Esophagus muscularis mucosa (tissue), 4 donors: ENCODE results near the gene MBD3L1. TPM values are rescaled to one million over a fixed set of nuclear protein-coding genes. Genes with fewer than 3 reads are reported as not detected.
A peak's percentile ranks its signal among the peaks of the same experiment; 100 is the strongest.

ENCODE experiments used
- DNase-seq: peaks from one replicate; pipeline ENCODE4 v3.0.0-alpha.2; 2017; ENCODE audit errors: extremely low spot score
- H3K27ac ChIP-seq, 4 donors: fragments of 200-600 bp; sonication (generic); replicated peaks in 1 of 4; 1 replicate in 3 of 4; 2 replicates in 1 of 4; pipeline ENCODE4 v1.5.1; 2016 to 2019; ENCODE audit warnings: mild to moderate bottlenecking in 1 of 4
- H3K27me3 ChIP-seq, 4 donors: fragments of 200-600 bp; sonication (generic); one replicate each; pipeline versions ENCODE4 v1.5.1 to v1.6.0; 2016 to 2019
- H3K36me3 ChIP-seq, 4 donors: fragments of 200-600 bp; sonication (generic); one replicate each; pipeline ENCODE4 v1.5.1; 2016 to 2019
- H3K4me1 ChIP-seq, 4 donors: fragments of 200-600 bp; sonication (generic); one replicate each; pipeline ENCODE4 v1.5.1; 2016 to 2019
- H3K4me3 ChIP-seq, 4 donors: fragments of 200-600 bp; sonication (generic); 1 replicate in 2 of 4; 2 replicates in 2 of 4; pipeline ENCODE4 v1.5.1; 2016 to 2019; ENCODE audit warnings: mild to moderate bottlenecking in 4 of 4, moderate library complexity in 1 of 4
- H3K9me3 ChIP-seq, 4 donors: fragments of 200-600 bp; sonication (generic); 1 replicate in 3 of 4; 2 replicates in 1 of 4; pipeline ENCODE4 v1.5.1; 2016 to 2019
- EP300 ChIP-seq: sonication (generic); formaldehyde crosslinking; IDR thresholded peaks from one replicate; pipeline ENCODE4 v1.6.1; 2017; ENCODE audit warnings: antibody characterized with exemption
- POLR2A ChIP-seq: fragments of 450-650 bp; IDR thresholded peaks from one replicate; pipeline ENCODE4 v1.6.1; 2017; ENCODE audit warnings: antibody characterized with exemption, moderate library complexity, mild to moderate bottlenecking, low read depth
- POLR2AphosphoS5 ChIP-seq, 2 donors: sonication (generic); formaldehyde crosslinking; IDR thresholded peaks; one replicate each; pipeline ENCODE4 v1.6.1; 2017; ENCODE audit warnings: antibody characterized with exemption in 2 of 2
- WGBS: methylation state at CpG from one replicate; pipeline ENCODE4 v1.1.5; 2018; 5-methylcytosine and 5-hydroxymethylcytosine counted together
- intact Hi-C: fragments of 100-400 bp; cut with DNase I; formaldehyde crosslinking; loops from one replicate; pipeline ENCODE4 v1.15.1; 2023
- total RNA-seq, 4 donors: library from RNA; depleted of rRNA; stranded (reverse); fragments of >200 nt; gene quantifications; one replicate each; pipeline versions ENCODE4 v1.1.0 to v1.2.1, GENCODE V29; 2016
- TF ChIP-seq, protein P1 (sequence below), 3 experiments: fragments of 200-600 bp in 2 of 3; fragments of 450-650 bp in 1 of 3; sonication (generic) in 2 of 3; IDR thresholded peaks; one replicate each; pipeline ENCODE4 v1.5.1; 2017 to 2019; ENCODE audit warnings: antibody characterized with exemption in 3 of 3, mild to moderate bottlenecking in 2 of 3, moderate library complexity in 1 of 3

The MBD3L1 gene
- total RNA-seq, 4 donors from 2014 or later, result not detected

DNA sequence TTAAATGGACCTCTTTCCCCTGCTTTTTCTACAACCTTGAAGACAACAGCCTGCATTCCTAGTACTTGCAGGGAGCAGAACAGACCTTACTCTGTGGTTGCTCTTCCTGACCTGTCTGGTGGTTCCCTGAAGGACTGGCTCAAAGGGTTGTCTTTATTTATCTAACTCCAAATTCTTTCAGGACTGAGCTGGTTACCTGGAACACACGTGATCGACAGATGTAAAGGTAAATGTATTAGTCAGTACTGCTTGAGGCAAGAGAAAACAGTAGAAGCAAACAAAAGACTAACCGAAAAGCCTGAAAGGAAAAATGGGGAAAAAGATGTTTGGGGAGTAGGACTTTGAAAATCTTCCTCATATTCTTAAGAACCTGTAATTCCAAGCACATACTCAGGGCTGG lies 18.0 kb upstream of the MBD3L1 start:
- H3K27me3 ChIP-seq, result no peaks in the 10 kb centered on the region
- peaks cover 83 to 100% (median 97%) of the 10 kb centered on the region in 4 donors for H3K36me3 ChIP-seq
- H3K27ac ChIP-seq, result no peak overlapping the region
- no peak for DNase-seq
- no peaks in the 10 kb centered on the region for H3K4me1 ChIP-seq
- intact Hi-C loops, result no loop called here
- peaks cover 35 to 100% (median 90%) of the 10 kb centered on the region in 4 donors for H3K9me3 ChIP-seq
- WGBS, result 99% methylated on average over 3 of the region's 3 CpGs
- TF ChIP-seq EP300, result no peak
- TF ChIP-seq POLR2A, result no peak
- TF ChIP-seq, protein P1, sequence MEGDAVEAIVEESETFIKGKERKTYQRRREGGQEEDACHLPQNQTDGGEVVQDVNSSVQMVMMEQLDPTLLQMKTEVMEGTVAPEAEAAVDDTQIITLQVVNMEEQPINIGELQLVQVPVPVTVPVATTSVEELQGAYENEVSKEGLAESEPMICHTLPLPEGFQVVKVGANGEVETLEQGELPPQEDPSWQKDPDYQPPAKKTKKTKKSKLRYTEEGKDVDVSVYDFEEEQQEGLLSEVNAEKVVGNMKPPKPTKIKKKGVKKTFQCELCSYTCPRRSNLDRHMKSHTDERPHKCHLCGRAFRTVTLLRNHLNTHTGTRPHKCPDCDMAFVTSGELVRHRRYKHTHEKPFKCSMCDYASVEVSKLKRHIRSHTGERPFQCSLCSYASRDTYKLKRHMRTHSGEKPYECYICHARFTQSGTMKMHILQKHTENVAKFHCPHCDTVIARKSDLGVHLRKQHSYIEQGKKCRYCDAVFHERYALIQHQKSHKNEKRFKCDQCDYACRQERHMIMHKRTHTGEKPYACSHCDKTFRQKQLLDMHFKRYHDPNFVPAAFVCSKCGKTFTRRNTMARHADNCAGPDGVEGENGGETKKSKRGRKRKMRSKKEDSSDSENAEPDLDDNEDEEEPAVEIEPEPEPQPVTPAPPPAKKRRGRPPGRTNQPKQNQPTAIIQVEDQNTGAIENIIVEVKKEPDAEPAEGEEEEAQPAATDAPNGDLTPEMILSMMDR (IDR thresholded peaks at IDR 0.05), result no peak
- TF ChIP-seq POLR2AphosphoS5 (IDR thresholded peaks at IDR 0.05), result no peak
- H3K4me3 ChIP-seq, result no peak overlapping the region

DNA sequence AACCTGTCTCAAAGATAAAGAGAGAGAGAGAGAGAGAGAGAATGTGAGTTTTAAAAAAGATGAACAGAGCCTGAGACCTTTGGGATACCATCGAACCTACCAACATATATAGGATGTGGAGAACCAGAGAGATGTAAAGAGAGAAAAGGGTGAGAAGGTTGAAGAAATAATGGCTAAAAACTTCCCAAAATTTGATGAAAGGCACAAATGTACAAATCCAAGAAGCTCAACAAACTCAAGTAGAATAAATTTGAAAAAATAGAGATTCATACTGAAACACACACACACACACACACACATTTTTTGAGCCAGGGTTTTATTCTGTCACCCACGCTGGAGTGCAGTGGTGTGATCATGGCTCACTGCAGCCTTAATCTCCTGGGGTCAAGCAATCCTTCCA lies 16.4 kb upstream of the MBD3L1 start:
- Histone ChIP-seq H3K27ac (no peak overlapping the region), H3K4me3 (no peak overlapping the region), H3K9me3 (peaks cover 29 to 98% (median 78%) of the 10 kb centered on the region in 4 donors), H3K36me3 (peaks cover 92 to 100% (median 98%) of the 10 kb centered on the region in 4 donors), H3K27me3 (no peaks in the 10 kb centered on the region), H3K4me1 (peaks cover 0 to 6% (median 3%) of the 10 kb centered on the region in 4 donors)
- TF ChIP-seq POLR2A (no peak), EP300 (no peak), POLR2AphosphoS5 (IDR thresholded peaks at IDR 0.05) (no peak)
- TF ChIP-seq, protein P1 (IDR thresholded peaks at IDR 0.05), result no peak
- peak; percentile 57 for DNase-seq
- intact Hi-C loops, result no loop called here
- WGBS, result 97% methylated on average over 2 of the region's 2 CpGs

DNA sequence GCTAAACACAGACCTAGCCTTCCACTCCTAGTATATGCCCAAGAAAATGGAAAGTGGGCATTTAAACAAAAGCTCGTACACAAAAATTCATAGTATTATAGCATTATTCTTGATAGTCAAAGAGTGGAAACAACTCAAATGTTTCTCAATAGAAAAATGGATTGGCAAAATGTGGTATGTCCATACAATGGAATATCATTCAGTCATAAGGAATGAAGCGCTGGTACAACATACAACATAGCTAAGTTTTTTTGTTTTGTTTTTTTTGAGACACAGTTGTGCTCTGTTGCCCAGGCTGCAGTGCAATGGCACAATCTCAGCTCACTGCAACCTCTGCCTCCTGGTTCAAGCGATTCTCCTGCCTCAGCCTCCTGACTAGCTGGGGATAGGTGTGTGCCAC lies 11.9 kb upstream of the MBD3L1 start:
- peaks cover 0 to 45% (median 36%) of the 10 kb centered on the region in 4 donors for H3K4me1 ChIP-seq
- peaks cover 5 to 57% (median 34%) of the 10 kb centered on the region in 4 donors for H3K9me3 ChIP-seq
- H3K27ac ChIP-seq, result peak overlapping the region; percentile 76 to 89 (median 88)
- no peak for DNase-seq
- intact Hi-C loops, result no loop called here
- no peak overlapping the region for H3K4me3 ChIP-seq
- peaks cover 76 to 100% (median 93%) of the 10 kb centered on the region in 4 donors for H3K36me3 ChIP-seq
- H3K27me3 ChIP-seq, result no peaks in the 10 kb centered on the region
- 97% methylated on average over 3 of the region's 3 CpGs for WGBS
- no peak for TF ChIP-seq POLR2AphosphoS5 (IDR thresholded peaks at IDR 0.05)
- TF ChIP-seq, protein P1 (IDR thresholded peaks at IDR 0.05), result no peak

DNA sequence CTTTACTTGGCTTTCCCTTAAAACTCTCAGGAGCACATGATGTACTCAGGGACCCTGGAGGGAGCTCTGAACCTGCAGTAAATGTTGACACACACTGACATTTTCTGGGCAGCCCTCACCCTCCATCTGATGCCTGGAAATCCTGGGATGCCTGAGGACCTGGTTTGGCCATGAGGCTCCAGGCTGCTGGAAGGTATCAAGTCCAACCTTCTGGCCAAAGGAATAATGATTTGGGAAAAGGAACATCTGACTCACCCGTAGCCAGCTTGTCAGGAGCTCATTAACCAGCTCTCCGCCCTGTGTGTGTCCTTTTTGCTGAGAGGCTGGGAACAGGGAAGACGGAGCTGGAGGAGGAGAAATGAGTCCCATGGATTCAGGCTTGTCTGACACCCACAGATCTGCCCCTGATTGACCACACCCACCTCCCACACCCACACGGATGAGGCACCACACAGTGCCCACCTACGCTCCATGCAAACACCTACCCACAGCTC lies 10.4 kb upstream of the MBD3L1 start:
- peaks cover 0 to 52% (median 40%) of the 10 kb centered on the region in 4 donors for H3K4me1 ChIP-seq
- peak overlapping the region; percentile 85 to 89 (median 88) for H3K27ac ChIP-seq
- peaks cover 67 to 97% (median 89%) of the 10 kb centered on the region in 4 donors for H3K36me3 ChIP-seq
- WGBS, result 79% methylated on average over 3 of the region's 5 CpGs
- intact Hi-C loops, result no loop called here
- H3K9me3 ChIP-seq, result peaks cover 0 to 41% (median 19%) of the 10 kb centered on the region in 4 donors
- TF ChIP-seq EP300 (peak; percentile 78), POLR2A (no peak), POLR2AphosphoS5 (IDR thresholded peaks at IDR 0.05) (peak; percentile 89 to 91)
- TF ChIP-seq, protein P1 (IDR thresholded peaks at IDR 0.05), result no peak
- H3K27me3 ChIP-seq, result no peaks in the 10 kb centered on the region
- DNase-seq, result peak; percentile 93
- no peak overlapping the region for H3K4me3 ChIP-seq

DNA sequence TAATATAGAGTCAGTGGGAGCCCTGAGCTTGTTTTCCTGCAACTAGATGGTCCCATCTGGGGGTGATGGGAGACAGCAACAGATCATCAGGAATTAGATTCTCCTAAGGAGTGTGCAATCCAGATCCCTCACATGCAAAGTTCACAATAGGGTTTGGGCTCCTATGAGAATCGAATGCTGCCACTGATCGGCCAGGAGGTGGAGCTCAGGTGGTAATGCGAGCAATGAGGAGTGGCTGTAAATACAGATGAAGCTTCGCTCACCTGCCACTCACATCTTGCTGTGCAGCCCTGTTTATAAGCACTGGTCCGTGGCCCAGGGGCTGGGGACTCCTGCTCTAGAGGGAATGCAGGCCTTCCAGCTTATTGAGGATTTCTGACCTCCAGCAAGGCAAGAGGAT lies 5.8 kb upstream of the MBD3L1 start:
- 100% methylated on average over 2 of the region's 5 CpGs for WGBS

More for the DNA sequence above, 5.8 kb upstream of the MBD3L1 start:
- no peak for DNase-seq
- Histone ChIP-seq H3K4me3 (no peak overlapping the region), H3K27ac (peak overlapping the region in 1 of 4 donors; percentile 26), H3K36me3 (peaks cover 25 to 85% (median 56%) of the 10 kb centered on the region in 4 donors), H3K9me3 (no peaks in the 10 kb centered on the region), H3K27me3 (no peaks in the 10 kb centered on the region), H3K4me1 (peaks cover 4 to 71% (median 52%) of the 10 kb centered on the region in 4 donors)
- intact Hi-C loops, result no loop called here
- TF ChIP-seq POLR2AphosphoS5 (IDR thresholded peaks at IDR 0.05) (no peak), POLR2A (no peak), EP300 (no peak)
- TF ChIP-seq, protein P1 (IDR thresholded peaks at IDR 0.05), result no peak
